ENCODE data around the gene ATP6AP1. TPM values are rescaled to one million over a fixed set of nuclear protein-coding genes. Genes with fewer than 3 reads are reported as not detected.
"Not testable (repeated sequence)": the region's sequence is repeated elsewhere in the genome, so short reads cannot be mapped to it uniquely, and the experiment has no call there.

ATP6AP1 gene
- total RNA-seq, 2 experiments from 2014 or later, result 20.3 to 21.1 TPM

DNA sequence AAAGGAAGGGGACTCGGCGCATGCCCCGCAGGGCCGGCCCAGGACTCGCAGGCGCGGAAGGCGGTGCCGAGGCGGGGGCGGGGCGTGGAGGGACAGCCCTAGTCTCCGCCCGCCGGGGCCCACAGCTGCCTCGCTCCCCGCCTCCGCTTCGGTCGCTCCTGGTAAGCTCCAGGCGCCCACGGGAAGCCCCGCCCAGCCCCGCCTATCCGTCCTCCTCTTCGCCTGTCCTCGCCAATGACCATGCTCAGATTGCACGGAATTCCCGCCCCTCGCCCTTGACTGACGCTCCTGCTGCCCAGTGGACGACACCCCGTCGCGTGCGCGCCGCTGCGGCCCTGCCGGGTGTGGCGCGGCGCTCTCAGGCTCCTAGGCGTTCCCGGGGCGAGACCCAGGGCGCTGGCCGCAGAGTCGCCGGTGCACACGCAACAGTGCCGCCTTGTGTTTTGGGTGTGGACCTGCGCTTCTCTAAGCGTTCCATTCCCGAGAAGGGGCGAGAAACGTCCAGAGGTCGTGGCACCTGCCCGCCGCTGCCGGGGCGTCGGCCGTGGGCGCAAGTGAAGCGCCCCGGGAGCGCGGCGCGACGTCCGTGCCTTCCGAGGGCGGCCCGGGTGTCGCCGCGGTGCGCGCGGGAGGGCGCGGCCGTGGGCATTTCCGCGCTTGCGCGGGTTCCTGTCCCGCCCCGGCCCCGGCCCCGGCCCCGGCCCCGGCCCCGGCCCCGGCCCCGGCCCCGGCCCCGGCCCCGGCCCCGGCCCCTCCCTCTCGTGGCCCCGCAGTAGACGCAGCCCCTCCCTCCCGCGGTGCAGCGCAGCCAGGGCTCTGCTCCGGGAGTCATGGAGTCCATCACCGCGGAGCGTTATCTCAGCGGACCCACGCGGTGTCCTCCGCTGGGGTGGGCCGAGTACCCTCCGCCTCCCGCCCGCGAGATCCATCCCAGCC, 38.4 kb upstream of the ATP6AP1 start:
- H3K36me3 Mint-ChIP-seq (ENCODE audit: low read depth); H3K4me1 Mint-ChIP-seq (ENCODE audit: low read depth); DNase-seq; CTCF ChIA-PET; H3K4me3 Mint-ChIP-seq; H3K27me3 Mint-ChIP-seq (ENCODE audit: low read depth); H3K27ac Mint-ChIP-seq; intact Hi-C loops (cut with micrococcal nuclease); H3K9me3 Mint-ChIP-seq: not testable (repeated sequence)

DNA sequence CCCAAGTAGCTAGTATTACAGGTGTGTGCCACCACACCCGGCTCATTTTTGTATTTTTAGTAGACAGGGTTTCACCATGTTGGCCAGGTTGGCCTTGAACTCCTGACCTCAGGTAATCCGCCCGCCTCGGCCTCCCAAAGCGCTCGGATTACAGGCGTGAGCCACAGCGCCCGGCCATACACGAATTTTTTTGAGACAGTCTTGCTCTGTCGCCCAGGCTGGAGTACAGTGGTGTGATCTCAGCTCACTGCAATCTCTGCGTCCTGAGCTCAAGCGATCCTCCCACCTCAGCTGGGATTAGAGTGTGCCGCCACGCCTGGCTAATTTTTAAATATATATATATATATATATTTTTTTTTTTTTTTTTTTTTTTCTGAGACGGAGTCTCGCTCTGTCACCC, 32.1 kb upstream of the ATP6AP1 start:
- Mint-ChIP-seq H3K27ac (peak overlapping the region; percentile 100), H3K36me3 (ENCODE audit: low read depth) (peaks cover 26% of the 10 kb centered on the region), H3K4me1 (ENCODE audit: low read depth) (peaks cover 11% of the 10 kb centered on the region)
- DNase-seq; H3K27me3 Mint-ChIP-seq (ENCODE audit: low read depth); H3K4me3 Mint-ChIP-seq; H3K9me3 Mint-ChIP-seq; CTCF ChIA-PET: not testable (repeated sequence)
- intact Hi-C loops (cut with micrococcal nuclease), result loop anchor here (5.0 kb wide), 5 partner anchors 46 to 469 kb away; partner anchors contain the start of genes ARHGAP4, FAM50A, LAGE3 and MECP2

DNA sequence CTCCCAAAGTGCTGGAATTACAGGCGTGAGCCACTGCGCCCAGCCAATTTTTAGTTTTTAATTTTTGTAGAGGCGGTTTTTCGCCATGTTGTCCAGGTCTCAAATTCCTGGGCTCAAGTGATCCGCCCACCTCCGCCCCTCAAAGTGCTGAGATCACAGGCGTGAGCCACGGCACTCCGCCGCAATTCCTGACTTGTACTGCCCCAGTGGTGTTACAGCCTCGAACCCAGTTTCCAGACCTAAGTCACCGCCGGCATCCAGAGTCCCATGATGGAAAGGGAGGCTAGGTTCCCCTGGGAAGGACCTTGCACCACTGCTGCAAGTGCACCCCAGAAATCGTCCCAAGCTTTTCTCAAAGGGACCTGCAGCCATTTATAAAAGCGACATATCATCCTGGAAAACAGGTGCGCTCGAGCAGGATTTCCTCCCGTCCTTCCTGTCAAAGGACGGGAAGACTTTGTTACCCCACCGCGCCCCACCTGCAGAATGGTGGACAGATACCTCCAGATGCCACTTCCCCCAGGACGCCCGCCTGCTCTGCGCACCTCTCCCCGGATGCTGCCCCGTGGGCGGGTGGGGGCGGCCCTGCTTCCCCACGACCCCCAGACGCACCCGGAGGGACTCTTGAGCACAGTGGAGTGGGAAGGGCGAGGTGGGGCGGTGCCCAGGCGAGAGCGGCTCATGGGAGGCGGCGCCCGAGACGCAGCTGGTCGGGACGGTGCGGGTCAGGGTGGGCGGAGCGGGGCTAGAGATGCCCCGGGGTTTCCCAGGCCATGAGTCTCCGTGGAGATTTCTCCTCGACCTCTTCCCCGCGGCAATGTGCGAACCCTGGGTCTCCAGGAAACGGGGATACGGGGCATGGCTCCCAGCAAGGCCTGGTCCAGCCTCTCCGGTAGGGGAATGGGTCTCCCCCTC, 31.2 kb upstream of the ATP6AP1 start:
- intact Hi-C loops (cut with micrococcal nuclease), result loop anchor here (5.0 kb wide), 5 partner anchors 45 to 470 kb away; partner anchors contain the start of genes ARHGAP4, FAM50A, LAGE3 and MECP2
- Mint-ChIP-seq H3K36me3 (ENCODE audit: low read depth) (peaks cover 26% of the 10 kb centered on the region), H3K4me3 (peak overlapping the region; percentile 94), H3K27me3 (ENCODE audit: low read depth) (no peaks in the 10 kb centered on the region), H3K27ac (peak overlapping the region; percentile 100), H3K4me1 (ENCODE audit: low read depth) (peaks cover 11% of the 10 kb centered on the region), H3K9me3 (no peaks in the 10 kb centered on the region)
- DNase-seq, result peak; percentile 57
- CTCF ChIA-PET, result interaction anchor here (1.8 to 2.8 kb wide), 2 partner anchors 13 to 137 kb away, joined by 5 to 17 read pairs; partner anchors contain the start of gene DNASE1L1

DNA sequence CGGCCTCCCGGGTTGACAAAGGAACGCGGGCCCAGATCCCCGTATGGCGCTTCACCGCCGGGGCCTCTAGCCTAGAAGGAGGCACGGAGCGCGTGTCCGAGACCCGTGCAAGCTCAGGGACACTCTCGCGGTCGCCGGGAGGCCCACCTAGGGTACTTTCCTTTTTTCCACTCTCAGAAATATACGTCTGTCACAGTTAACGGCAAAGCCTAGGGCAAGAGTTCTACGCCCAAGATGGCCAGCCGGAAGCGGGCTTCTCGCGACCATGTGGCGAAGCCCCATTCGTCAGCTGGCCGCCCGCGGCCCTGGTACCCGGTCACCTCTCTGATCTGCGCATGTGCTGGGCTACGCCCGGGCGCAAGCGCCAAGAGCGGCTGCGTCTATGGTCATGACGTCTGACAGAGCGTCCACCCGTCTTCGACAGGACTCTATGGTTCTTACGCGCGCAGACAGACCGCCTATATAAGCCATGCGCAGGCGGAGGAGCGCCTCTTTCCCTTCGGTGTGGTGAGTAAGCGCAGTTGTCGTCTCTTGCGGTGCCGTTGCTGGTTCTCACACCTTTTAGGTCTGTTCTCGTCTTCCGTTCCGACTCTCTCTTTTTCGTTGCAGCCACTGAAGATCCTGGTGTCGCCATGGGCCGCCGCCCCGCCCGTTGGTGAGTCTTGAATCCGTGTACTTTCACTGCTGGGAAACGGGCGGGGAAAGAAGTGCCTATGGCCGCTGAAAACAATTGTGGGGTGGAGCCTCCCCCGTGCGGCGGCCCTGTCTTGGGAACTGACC, 30.4 kb upstream of the ATP6AP1 start, which contains the start of gene RPL10:
RPL10 (plus strand) TSS at position 490 of the 780 bp plus-strand sequence; CDS start at position 633, 143 bp downstream.
- intact Hi-C loops (cut with micrococcal nuclease), result loop anchor here (1.0 to 5.0 kb wide), 9 partner anchors 13 to 471 kb away; partner anchors contain the start of genes ARHGAP4, ATP6AP1, FAM50A and LAGE3
- H3K27ac Mint-ChIP-seq, result peak within 1 kb of the TSS; percentile 100
- DNase-seq, result peak; percentile 91
- peak within 1 kb of the TSS; percentile 94 for H3K4me3 Mint-ChIP-seq
- CTCF ChIA-PET, result interaction anchor here (1.8 to 2.8 kb wide), 3 partner anchors 12 to 136 kb away, joined by 5 to 17 read pairs (median 8); partner anchors contain the start of genes DNASE1L1 and SLC10A3
- H3K36me3 Mint-ChIP-seq (ENCODE audit: low read depth), result peaks cover 26% of the 10 kb centered on the region
- no peaks in the 10 kb centered on the region for H3K9me3 Mint-ChIP-seq
- H3K4me1 Mint-ChIP-seq (ENCODE audit: low read depth), result peaks cover 11% of the 10 kb centered on the region
- H3K27me3 Mint-ChIP-seq (ENCODE audit: low read depth), result no peaks in the 10 kb centered on the region

DNA sequence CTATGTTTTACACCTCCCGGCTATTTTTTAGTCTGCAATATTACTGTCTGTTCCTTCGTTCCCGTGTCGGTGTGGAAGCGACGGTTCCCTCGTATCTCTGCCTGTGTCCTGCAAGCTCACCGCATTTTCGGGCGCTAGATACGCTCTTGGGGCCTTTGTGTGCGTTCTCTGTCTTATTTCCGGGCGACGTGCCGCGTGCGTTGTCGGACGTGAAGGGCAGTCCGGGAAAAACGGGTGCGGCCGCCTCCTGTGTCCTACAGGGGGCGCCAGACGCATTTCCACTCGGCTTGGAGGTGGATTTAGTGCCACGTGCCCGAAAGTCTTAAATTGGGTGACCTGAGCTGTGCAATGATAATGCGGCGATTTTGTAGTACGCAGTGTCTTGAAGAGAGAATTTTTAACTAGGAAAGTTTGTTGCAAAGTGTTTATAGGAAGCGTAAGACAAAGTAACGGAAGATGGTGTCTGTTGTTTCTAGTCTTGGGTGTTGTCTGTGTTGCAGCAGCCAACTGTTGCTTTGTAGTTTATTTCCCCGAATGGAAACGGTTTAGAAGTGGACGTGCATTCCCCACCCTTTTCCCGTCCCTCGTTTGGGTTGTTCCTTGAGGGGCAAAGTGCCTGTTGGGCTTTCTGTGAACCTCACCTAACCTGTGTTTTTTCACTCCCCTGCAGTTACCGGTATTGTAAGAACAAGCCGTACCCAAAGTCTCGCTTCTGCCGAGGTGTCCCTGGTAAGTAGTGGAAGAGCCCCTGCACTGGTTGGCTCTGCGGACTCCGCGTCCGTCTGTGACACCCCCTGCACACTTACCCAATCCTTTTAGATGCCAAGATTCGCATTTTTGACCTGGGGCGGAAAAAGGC, 29.6 kb upstream of the ATP6AP1 start:
- CTCF ChIA-PET, result interaction anchor here (0.6 to 2.8 kb wide), 5 partner anchors 11 to 135 kb away, joined by 4 to 17 read pairs (median 7); partner anchors contain the start of genes ATP6AP1, DNASE1L1 and SLC10A3
- Mint-ChIP-seq H3K9me3 (no peaks in the 10 kb centered on the region), H3K27ac (peak overlapping the region; percentile 100), H3K27me3 (ENCODE audit: low read depth) (no peaks in the 10 kb centered on the region), H3K36me3 (ENCODE audit: low read depth) (peaks cover 26% of the 10 kb centered on the region), H3K4me1 (ENCODE audit: low read depth) (peaks cover 11% of the 10 kb centered on the region), H3K4me3 (peak overlapping the region; percentile 94)
- intact Hi-C loops (cut with micrococcal nuclease), result loop anchor here (1.0 to 5.0 kb wide), 9 partner anchors 12 to 472 kb away; partner anchors contain the start of genes ARHGAP4, ATP6AP1, FAM50A and LAGE3
- DNase-seq, result peak; percentile 90

DNA sequence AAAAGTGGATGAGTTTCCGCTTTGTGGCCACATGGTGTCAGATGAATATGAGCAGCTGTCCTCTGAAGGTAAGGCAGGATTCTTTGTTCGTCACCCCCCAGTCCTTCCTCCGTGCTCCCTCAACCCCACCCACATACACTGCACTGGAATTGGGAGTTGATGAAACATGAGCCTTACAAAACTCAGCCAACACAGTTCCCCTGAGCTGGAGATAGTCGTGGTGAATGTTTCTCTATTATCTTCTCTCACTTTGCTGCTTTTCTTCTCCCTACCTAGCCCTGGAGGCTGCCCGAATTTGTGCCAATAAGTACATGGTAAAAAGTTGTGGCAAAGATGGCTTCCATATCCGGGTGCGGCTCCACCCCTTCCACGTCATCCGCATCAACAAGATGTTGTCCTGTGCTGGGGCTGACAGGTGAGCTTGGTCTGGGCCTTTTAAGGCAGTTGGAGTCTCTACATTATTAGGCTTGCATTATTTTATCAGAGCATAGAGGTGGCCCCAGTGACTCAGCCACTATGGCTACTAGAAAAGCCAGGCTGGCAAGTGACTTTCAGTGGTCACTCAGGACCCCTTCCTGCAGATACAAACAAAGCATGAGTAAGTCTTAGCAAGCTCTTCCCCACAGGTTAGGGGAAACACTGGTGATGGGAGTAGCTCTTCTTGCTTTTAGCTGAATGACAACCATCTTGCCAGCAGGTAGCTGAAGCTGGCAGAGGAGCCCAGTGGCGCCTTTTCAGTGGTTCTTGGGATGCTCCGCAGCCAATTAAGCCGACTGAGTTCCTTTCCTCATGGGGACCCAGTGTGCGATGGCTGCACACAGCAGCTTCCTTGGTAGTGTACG, 28.7 kb upstream of the ATP6AP1 start:
- peaks cover 26% of the 10 kb centered on the region for H3K36me3 Mint-ChIP-seq (ENCODE audit: low read depth)
- peak; percentile 38 for DNase-seq
- no peaks in the 10 kb centered on the region for H3K9me3 Mint-ChIP-seq
- CTCF ChIA-PET, result interaction anchor here (1.1 to 2.8 kb wide), 4 partner anchors 10 to 143 kb away, joined by 3 to 17 read pairs (median 8); partner anchors contain the start of genes DNASE1L1 and SLC10A3
- peak overlapping the region; percentile 100 for H3K27ac Mint-ChIP-seq
- intact Hi-C loops (cut with micrococcal nuclease), result loop anchor here (5.0 kb wide), 5 partner anchors 43 to 472 kb away; partner anchors contain the start of genes ARHGAP4, FAM50A, LAGE3 and MECP2
- peaks cover 11% of the 10 kb centered on the region for H3K4me1 Mint-ChIP-seq (ENCODE audit: low read depth)
- H3K4me3 Mint-ChIP-seq, result peak overlapping the region; percentile 94
- no peaks in the 10 kb centered on the region for H3K27me3 Mint-ChIP-seq (ENCODE audit: low read depth)

DNA sequence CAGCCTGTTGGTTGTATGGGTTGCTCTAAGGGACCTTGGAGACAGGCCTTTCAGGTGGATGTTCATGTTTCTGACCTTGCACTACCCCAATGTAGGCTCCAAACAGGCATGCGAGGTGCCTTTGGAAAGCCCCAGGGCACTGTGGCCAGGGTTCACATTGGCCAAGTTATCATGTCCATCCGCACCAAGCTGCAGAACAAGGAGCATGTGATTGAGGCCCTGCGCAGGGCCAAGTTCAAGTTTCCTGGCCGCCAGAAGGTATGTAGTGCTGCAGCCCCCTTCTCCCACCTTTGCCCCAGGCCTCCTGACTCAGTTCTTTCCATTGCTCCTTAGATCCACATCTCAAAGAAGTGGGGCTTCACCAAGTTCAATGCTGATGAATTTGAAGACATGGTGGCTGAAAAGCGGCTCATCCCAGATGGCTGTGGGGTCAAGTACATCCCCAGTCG, 28.1 kb upstream of the ATP6AP1 start:
- CTCF ChIA-PET, result interaction anchor here (1.1 to 2.8 kb wide), 3 partner anchors 9 to 142 kb away, joined by 3 to 17 read pairs (median 7); partner anchors contain the start of gene DNASE1L1
- H3K27me3 Mint-ChIP-seq (ENCODE audit: low read depth), result not testable (repeated sequence)
- H3K4me1 Mint-ChIP-seq (ENCODE audit: low read depth), result peaks cover 11% of the 10 kb centered on the region

DNA sequence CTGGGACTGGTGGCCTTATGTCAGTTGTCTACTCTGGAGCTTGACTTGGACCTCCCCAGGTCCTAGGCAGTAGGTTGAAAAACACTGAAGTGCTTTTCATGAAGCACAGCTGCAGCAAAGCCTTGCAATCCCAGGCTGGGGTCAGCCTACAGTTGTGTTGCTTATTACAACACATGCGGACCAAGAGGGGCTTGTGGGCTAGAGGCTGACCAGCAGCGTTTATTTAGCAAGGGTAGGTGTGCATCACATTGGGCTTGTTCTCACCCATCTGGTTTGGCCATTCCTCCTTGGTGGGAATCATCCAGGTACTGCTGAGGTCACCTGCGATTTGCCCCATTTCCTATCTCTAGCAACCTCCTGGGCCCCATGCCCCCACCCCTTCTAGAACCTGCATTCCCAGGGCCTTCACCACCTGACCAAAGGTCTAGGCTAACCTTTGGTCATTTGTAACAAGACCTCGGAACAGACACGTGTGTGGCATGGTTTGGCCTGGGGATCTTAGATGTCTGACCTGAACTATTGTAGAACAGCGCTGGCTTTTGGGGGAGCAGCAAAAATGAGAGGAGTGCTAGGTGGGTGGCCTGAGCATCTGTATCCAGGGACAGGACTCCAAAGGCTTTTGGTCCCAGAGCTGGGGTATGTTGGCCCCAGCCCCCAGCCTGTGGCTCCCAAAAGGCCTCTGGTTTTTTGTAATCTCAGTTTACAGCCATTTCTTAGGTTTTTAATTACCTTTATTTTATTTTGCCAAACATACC, 27.3 kb upstream of the ATP6AP1 start:
- Mint-ChIP-seq H3K36me3 (ENCODE audit: low read depth) (peaks cover 26% of the 10 kb centered on the region), H3K27me3 (ENCODE audit: low read depth) (no peaks in the 10 kb centered on the region), H3K4me1 (ENCODE audit: low read depth) (peaks cover 11% of the 10 kb centered on the region), H3K27ac (peak overlapping the region; percentile 46), H3K4me3 (no peak overlapping the region), H3K9me3 (no peaks in the 10 kb centered on the region)
- intact Hi-C loops (cut with micrococcal nuclease), result no loop called here
- CTCF ChIA-PET, result interaction anchor here (1.1 kb wide), 1 partner anchor 141 kb away, joined by 3 read pairs; no protein-coding TSS in a partner anchor
- DNase-seq, result no peak

More for the DNA sequence above, 28.1 kb upstream of the ATP6AP1 start:
- DNase-seq; intact Hi-C loops (cut with micrococcal nuclease); H3K9me3 Mint-ChIP-seq: not testable (repeated sequence)
- H3K4me3 Mint-ChIP-seq, result peak overlapping the region; percentile 94
- H3K36me3 Mint-ChIP-seq (ENCODE audit: low read depth), result peaks cover 26% of the 10 kb centered on the region
- peak overlapping the region; percentile 100 for H3K27ac Mint-ChIP-seq

DNA sequence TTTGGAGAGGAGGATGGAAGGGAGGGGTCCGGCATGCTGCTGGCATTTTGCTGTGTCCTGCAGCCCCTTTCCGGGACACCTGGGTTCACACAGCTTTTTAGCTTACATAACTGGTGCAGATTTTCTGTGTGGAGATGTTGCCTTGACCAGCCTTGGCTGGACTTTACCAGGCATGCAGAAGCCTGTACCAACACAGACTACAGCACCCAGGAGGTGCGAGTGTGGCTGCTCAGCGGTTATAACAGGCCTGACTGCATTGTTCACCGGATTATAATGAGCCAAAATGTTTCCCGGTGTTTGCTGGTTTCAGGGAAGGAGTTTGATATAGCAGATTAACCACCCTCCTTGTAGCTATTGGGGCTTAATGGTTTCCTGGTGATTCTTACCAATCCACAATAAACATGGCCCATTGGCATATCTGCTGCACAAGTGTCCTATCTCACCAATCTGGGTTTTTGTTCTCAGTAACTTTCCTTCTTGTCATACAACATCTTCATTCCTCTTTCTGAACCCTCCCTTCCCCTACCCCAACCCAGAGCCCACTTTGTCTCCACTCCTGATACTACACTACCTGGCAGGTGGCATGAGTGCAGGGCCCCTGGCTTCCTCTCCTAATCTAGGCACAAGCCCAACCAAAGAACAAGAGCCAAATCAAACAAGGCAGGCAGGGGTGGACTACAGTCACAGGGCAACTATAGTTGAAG, 26.4 kb upstream of the ATP6AP1 start:
- Mint-ChIP-seq H3K4me1 (ENCODE audit: low read depth) (peaks cover 9% of the 10 kb centered on the region), H3K27ac (no peak overlapping the region), H3K27me3 (ENCODE audit: low read depth) (no peaks in the 10 kb centered on the region), H3K4me3 (no peak overlapping the region), H3K36me3 (ENCODE audit: low read depth) (peaks cover 26% of the 10 kb centered on the region), H3K9me3 (no peaks in the 10 kb centered on the region)
- no peak for DNase-seq
- intact Hi-C loops (cut with micrococcal nuclease), result no loop called here
- CTCF ChIA-PET, result no interaction called here

Measured in activated naive CD4-positive, alpha-beta T cell treated with anti-CD3 and anti-CD28 coated beads for 36 hours (primary cell).